Thymus (tissue), 11 donors: ENCODE results near the gene EYS. TPM values are rescaled to one million over a fixed set of nuclear protein-coding genes. Genes with fewer than 3 reads are reported as not detected.

Experiments used
- DNase-seq, 9 donors: peaks; one replicate each; pipeline ENCODE4 v3.0.0-alpha.2; 2013; ENCODE audit warnings: low spot score in 9 of 9, low read depth in 6 of 9, missing footprints in 1 of 9
- H3K27ac ChIP-seq, 2 donors: one replicate each; pipeline ENCODE4 v1.5.1; 2013; ENCODE audit warnings: control low read depth in 1 of 2, low read depth in 1 of 2, low read length in 1 of 2, mild to moderate bottlenecking in 1 of 2, moderate library complexity in 1 of 2
- H3K27me3 ChIP-seq, 2 donors: one replicate each; pipeline ENCODE4 v1.5.1; 2013; ENCODE audit warnings: low read length in 1 of 2; ENCODE audit not compliant: control insufficient read depth in 2 of 2, insufficient read depth in 1 of 2
- H3K36me3 ChIP-seq, 2 donors: one replicate each; pipeline ENCODE4 v1.5.1; 2013; ENCODE audit warnings: low read length in 1 of 2, mild to moderate bottlenecking in 1 of 2, moderate library complexity in 1 of 2; ENCODE audit not compliant: control insufficient read depth in 2 of 2, insufficient read depth in 2 of 2
- H3K4me1 ChIP-seq, 2 donors: one replicate each; pipeline ENCODE4 v1.5.1; 2013; ENCODE audit warnings: low read length in 2 of 2; ENCODE audit not compliant: control insufficient read depth in 2 of 2, insufficient read depth in 2 of 2
- H3K4me3 ChIP-seq, 2 donors: one replicate each; pipeline ENCODE4 v1.5.1; 2013; ENCODE audit warnings: low read length in 2 of 2, control low read depth in 1 of 2, mild to moderate bottlenecking in 1 of 2
- H3K9me3 ChIP-seq, 2 donors: one replicate each; pipeline ENCODE4 v1.5.1; 2013; ENCODE audit warnings: low read length in 1 of 2, mild to moderate bottlenecking in 1 of 2; ENCODE audit not compliant: control insufficient read depth in 2 of 2, insufficient read depth in 1 of 2
- WGBS: extraction: QIAGEN DNeasy Blood & Tissue Kit; methylation state at CpG from one replicate; pipeline ENCODE4 v1.1.7; 2013; 5-methylcytosine and 5-hydroxymethylcytosine counted together
- polyA plus RNA-seq: library from polyadenylated mRNA; stranded (reverse); fragments of 200-250 nt; gene quantifications from one replicate; pipeline ENCODE4 v1.2.3, GENCODE V29; 2013
- total RNA-seq: library from RNA; stranded (reverse); fragments of 120-200 nt; gene quantifications from one replicate; pipeline ENCODE4 v1.2.4, GENCODE V29; 2013
- donor health status: healthy.

The EYS gene
- total and polyA plus RNA-seq, 2 donors: 0.05 to 0.28 TPM

- Histone ChIP-seq H3K27ac (no peak overlapping the region), H3K36me3 (no peaks in the 10 kb centered on the region), H3K27me3 (no peaks in the 10 kb centered on the region), H3K4me1 (no peaks in the 10 kb centered on the region), H3K9me3 (no peaks in the 10 kb centered on the region), H3K4me3 (no peak overlapping the region)
- DNase-seq: no peak
- 92% methylated on average over 4 of the region's 4 CpGs for WGBS
Observed at GRCh38 chr6:64987066-64987465, 720.0 kb downstream of the EYS start.

DNA sequence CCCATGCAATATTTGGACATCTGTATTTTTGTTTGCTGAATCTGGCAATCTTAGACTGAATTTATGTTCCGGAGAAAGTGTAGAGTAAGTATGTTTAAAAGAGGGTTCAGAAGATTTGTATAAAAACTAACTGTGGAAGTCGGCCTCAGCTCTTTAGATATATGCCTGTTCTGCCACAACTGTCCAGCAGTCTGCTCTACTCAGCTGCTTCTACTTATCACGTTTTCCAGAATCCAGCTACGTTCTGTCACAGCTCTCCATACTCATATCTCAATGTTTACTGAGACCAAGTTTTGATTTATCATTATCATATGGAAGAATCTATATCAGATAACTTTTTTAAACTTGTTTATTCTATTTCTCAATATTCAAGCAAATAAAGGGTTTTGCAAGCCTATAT, 721.3 kb downstream of the EYS start:
- H3K27ac ChIP-seq: no peak overlapping the region
- H3K36me3 ChIP-seq: no peaks in the 10 kb centered on the region
- no peaks in the 10 kb centered on the region for H3K27me3 ChIP-seq
- DNase-seq: no peak
- no peaks in the 10 kb centered on the region for H3K4me1 ChIP-seq
- no peak overlapping the region for H3K4me3 ChIP-seq
- no peaks in the 10 kb centered on the region for H3K9me3 ChIP-seq
- WGBS: 66% methylated on average over 4 of the region's 4 CpGs

DNA sequence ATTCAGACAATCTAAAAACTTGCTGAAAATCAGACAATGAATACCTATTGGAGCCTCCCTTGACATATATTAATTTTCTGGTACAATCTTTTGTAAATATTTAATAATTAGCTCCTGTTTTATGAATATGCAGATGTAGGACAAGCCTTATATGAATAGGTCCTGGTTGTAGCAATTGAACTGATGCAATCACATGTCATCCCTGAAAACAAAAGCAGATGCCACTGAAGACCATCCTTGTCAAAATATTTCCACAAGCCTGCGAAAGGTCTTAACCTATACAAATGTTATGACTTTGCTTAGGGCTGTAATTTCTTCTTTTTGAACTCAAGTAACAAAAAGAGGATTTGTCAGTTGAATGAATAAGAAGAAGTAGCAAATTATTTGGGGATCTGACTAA, 722.1 kb downstream of the EYS start:
- no peaks in the 10 kb centered on the region for H3K36me3 ChIP-seq
- no peaks in the 10 kb centered on the region for H3K9me3 ChIP-seq
- no peaks in the 10 kb centered on the region for H3K27me3 ChIP-seq
- no peak overlapping the region for H3K4me3 ChIP-seq
- no peak for DNase-seq
- 97% methylated on average over 1 of the region's 1 CpG for WGBS
- H3K4me1 ChIP-seq: no peaks in the 10 kb centered on the region
- no peak overlapping the region for H3K27ac ChIP-seq

DNA sequence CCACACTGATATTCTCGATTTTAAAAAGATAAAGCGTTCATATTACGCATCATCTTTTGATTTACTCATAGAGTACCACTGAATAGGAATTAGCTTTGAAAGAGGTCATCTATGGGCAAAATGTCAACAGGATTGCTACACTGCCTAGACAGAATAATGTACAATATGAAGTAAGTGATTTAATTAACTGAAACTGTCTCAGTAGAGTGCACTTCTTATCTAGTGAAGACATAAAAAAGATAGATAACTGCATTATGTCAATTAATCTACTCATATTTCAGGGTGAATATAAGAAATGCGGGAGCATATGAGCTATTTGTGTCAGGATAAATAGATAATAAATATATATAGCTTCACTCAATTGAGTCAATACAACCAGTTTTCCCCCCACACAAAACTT, 723.9 kb downstream of the EYS start:
- Histone ChIP-seq H3K36me3 (no peaks in the 10 kb centered on the region), H3K9me3 (no peaks in the 10 kb centered on the region), H3K4me3 (no peak overlapping the region), H3K27me3 (no peaks in the 10 kb centered on the region), H3K27ac (no peak overlapping the region), H3K4me1 (no peaks in the 10 kb centered on the region)
- 97% methylated on average over 4 of the region's 4 CpGs for WGBS
- DNase-seq: no peak

- Histone ChIP-seq H3K27me3 (no peaks in the 10 kb centered on the region), H3K27ac (no peak overlapping the region), H3K9me3 (no peaks in the 10 kb centered on the region), H3K4me1 (no peaks in the 10 kb centered on the region), H3K36me3 (no peaks in the 10 kb centered on the region), H3K4me3 (no peak overlapping the region)
- no peak for DNase-seq
- WGBS: 91% methylated on average over 2 of the region's 2 CpGs
Observed at GRCh38 chr6:64973142-64973541, 733.9 kb downstream of the EYS start.

DNA sequence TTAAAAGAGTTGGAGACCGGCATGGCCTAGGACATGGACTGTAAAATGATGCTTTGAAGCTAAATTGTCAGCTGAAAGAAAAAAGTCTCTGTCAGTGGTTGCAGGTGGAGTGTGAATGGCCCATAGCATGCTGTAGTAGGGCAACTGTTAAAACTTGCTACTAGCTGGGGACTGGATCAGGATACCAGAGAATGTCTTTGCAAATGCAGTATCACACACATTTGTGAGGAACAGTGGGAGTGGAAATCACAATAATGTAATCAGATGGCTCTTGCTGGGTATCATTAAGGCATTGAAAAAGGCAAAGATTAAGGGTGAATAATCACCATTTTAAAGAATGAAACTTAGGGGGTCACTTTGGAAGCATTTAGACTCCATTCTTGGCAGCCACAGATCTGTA, 737.9 kb downstream of the EYS start:
- DNase-seq: no peak
- no peaks in the 10 kb centered on the region for H3K4me1 ChIP-seq
- H3K27me3 ChIP-seq: no peaks in the 10 kb centered on the region
- no peaks in the 10 kb centered on the region for H3K36me3 ChIP-seq
- no peak overlapping the region for H3K4me3 ChIP-seq
- H3K27ac ChIP-seq: no peak overlapping the region
- 89% methylated on average over 1 of the region's 1 CpG for WGBS
- H3K9me3 ChIP-seq: no peaks in the 10 kb centered on the region

- H3K27me3 ChIP-seq: no peaks in the 10 kb centered on the region
- DNase-seq: no peak
- H3K27ac ChIP-seq: no peak overlapping the region
- 56% methylated on average over 7 of the region's 7 CpGs for WGBS
- no peaks in the 10 kb centered on the region for H3K9me3 ChIP-seq
- no peaks in the 10 kb centered on the region for H3K4me1 ChIP-seq
- H3K36me3 ChIP-seq: no peaks in the 10 kb centered on the region
- no peak overlapping the region for H3K4me3 ChIP-seq
Observed at GRCh38 chr6:64955435-64955848, 751.6 kb downstream of the EYS start.

DNA sequence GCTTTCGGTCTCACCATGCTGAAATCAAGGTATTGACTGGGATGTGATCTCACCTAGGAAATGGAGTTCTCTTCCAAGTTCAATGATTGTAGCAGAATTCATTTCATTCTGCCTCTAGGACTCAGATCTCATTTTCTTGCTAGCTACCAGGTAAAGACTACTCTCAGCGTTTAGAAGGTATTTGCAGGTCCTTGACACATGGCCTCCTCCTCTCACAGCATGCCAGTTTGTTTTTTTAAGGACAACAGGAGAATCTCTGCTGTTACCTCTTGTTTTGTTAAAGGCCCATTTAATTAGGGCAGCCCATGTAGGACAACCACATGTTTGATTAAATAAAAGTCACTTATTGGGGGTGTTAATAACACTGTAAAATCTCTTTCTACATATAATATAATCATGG, 757.8 kb downstream of the EYS start:
- Histone ChIP-seq H3K27ac (no peak overlapping the region), H3K27me3 (no peaks in the 10 kb centered on the region), H3K4me1 (no peaks in the 10 kb centered on the region), H3K9me3 (no peaks in the 10 kb centered on the region), H3K4me3 (no peak overlapping the region), H3K36me3 (no peaks in the 10 kb centered on the region)
- no peak for DNase-seq
- 93% methylated on average over 2 of the region's 2 CpGs for WGBS

GRCh38 chr6:64948261-64948660, 758.8 kb downstream of the EYS start:
- Histone ChIP-seq H3K27me3 (no peaks in the 10 kb centered on the region), H3K27ac (no peak overlapping the region), H3K4me3 (no peak overlapping the region), H3K4me1 (no peaks in the 10 kb centered on the region), H3K36me3 (no peaks in the 10 kb centered on the region), H3K9me3 (no peaks in the 10 kb centered on the region)
- DNase-seq: no peak

DNA sequence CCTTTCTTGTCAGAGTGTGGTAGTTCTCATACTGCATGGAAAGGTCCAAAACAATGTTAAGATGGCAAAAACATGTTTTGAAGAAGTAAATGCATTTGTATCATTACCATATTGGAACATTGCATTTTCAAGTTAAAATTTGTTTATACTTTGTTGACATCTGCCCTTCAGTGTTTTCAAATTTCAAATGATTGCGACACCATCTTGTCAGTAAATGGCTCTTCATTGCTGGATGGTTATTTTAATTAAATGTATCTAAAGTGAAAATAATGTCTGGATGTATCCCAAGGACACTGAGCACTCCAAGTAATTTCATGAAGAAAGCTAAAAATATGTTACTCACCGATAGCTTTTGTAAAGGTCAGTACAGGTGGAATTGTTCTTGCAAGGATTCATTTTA, 761.6 kb downstream of the EYS start:
- Histone ChIP-seq H3K4me1 (no peaks in the 10 kb centered on the region), H3K4me3 (no peak overlapping the region), H3K9me3 (no peaks in the 10 kb centered on the region), H3K27ac (no peak overlapping the region), H3K27me3 (no peaks in the 10 kb centered on the region), H3K36me3 (no peaks in the 10 kb centered on the region)
- DNase-seq: no peak
- 96% methylated on average over 2 of the region's 2 CpGs for WGBS
